ENCODE data around the gene MDH1B. TPM values are rescaled to one million over a fixed set of nuclear protein-coding genes. Genes with fewer than 3 reads are reported as not detected.

MDH1B gene
- total RNA-seq, 4 donors from 2014 or later: 0.13 to 1.6 (median 0.49) TPM

- ATAC-seq (no peak), DNase-seq (no peak)
- TF ChIP-seq, protein P1, sequence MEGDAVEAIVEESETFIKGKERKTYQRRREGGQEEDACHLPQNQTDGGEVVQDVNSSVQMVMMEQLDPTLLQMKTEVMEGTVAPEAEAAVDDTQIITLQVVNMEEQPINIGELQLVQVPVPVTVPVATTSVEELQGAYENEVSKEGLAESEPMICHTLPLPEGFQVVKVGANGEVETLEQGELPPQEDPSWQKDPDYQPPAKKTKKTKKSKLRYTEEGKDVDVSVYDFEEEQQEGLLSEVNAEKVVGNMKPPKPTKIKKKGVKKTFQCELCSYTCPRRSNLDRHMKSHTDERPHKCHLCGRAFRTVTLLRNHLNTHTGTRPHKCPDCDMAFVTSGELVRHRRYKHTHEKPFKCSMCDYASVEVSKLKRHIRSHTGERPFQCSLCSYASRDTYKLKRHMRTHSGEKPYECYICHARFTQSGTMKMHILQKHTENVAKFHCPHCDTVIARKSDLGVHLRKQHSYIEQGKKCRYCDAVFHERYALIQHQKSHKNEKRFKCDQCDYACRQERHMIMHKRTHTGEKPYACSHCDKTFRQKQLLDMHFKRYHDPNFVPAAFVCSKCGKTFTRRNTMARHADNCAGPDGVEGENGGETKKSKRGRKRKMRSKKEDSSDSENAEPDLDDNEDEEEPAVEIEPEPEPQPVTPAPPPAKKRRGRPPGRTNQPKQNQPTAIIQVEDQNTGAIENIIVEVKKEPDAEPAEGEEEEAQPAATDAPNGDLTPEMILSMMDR (IDR thresholded peaks at IDR 0.05 in 4 of 5, conservative IDR thresholded peaks at IDR 0.05 in 1 of 5): no peak
- TF ChIP-seq POLR2A (IDR thresholded peaks at IDR 0.05): no peak
- intact Hi-C loops (cut with DNase I; ENCODE audit: low total_unique reads) (loop anchor here (1.0 to 5.0 kb wide), 2 partner anchors 89 to 782 kb away; no protein-coding TSS in a partner anchor), in situ Hi-C loops (cut with MboI; ENCODE audit: low sequenced_read_pairs in 4 of 4) (loop anchor here (5.0 kb wide), 2 partner anchors 779 to 784 kb away; no protein-coding TSS in a partner anchor)
- no peaks in the 10 kb centered on the region for H3K9me3 ChIP-seq
- no peak overlapping the region for H3K27ac ChIP-seq
- H3K36me3 ChIP-seq: no peaks in the 10 kb centered on the region
- no peaks in the 10 kb centered on the region for H3K4me1 ChIP-seq
- no peak overlapping the region for H3K4me3 ChIP-seq
- peaks cover 0 to 3% (median 0%) of the 10 kb centered on the region in 3 donors for H3K27me3 ChIP-seq
Measured at GRCh38 chr2:206692971-206693370, 72.2 kb downstream of the MDH1B start.

DNA sequence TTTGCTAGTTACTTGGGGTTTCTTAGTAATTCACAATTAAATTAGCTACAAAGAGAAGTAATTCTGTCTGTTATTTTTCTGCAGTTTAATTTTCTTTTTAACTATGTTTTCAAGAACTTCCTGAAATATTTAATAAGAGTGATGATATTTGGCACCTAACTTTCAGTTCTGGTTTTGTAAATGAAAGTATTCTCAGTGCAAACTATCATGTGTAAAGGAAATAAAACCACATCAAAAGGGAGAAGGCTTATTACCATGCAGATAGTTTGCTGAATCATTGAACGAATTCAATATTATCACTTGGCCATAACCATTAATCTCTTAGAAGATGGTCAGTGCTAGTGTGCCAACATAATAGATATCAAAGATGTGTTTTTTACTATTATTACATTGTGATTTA, 76.1 kb downstream of the MDH1B start:
- in situ Hi-C loops (cut with MboI; ENCODE audit: low sequenced_read_pairs in 4 of 4): no loop called here
- no peaks in the 10 kb centered on the region for H3K9me3 ChIP-seq
- no peaks in the 10 kb centered on the region for H3K36me3 ChIP-seq
- no peak overlapping the region for H3K27ac ChIP-seq
- TF ChIP-seq, protein P1 (IDR thresholded peaks at IDR 0.05 in 4 of 5, conservative IDR thresholded peaks at IDR 0.05 in 1 of 5): no peak
- no peak for TF ChIP-seq POLR2A (IDR thresholded peaks at IDR 0.05)
- intact Hi-C loops (cut with DNase I; ENCODE audit: low total_unique reads): no loop called here
- ATAC-seq (no peak), DNase-seq (no peak)
- no peak overlapping the region for H3K4me3 ChIP-seq
- H3K27me3 ChIP-seq: peaks cover 0 to 3% (median 0%) of the 10 kb centered on the region in 3 donors
- H3K4me1 ChIP-seq: no peaks in the 10 kb centered on the region

DNA sequence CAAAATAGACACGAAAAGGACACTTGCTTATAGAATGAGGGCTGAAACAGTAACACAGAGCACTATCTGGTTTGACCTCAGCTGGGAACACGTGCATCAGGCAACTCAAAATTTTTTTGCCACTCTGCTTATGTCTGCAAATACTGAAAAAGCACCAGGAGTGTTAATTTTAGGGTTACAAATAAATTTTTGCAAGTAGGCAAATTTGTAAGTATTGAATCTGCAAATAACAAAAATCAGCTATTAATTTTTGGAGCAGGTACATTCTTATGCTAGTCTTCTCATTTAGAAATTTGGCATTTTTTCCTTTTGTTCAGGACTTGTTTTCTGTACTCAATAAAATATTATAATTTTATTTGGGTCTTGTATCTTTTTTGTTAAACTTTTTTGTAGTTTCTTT, 76.7 kb downstream of the MDH1B start:
- ATAC-seq (no peak), DNase-seq (no peak)
- Histone ChIP-seq H3K27ac (no peak overlapping the region), H3K4me3 (no peak overlapping the region), H3K9me3 (no peaks in the 10 kb centered on the region), H3K27me3 (peaks cover 0 to 3% (median 0%) of the 10 kb centered on the region in 3 donors), H3K4me1 (no peaks in the 10 kb centered on the region), H3K36me3 (no peaks in the 10 kb centered on the region)
- intact Hi-C loops (cut with DNase I; ENCODE audit: low total_unique reads): no loop called here
- in situ Hi-C loops (cut with MboI; ENCODE audit: low sequenced_read_pairs in 4 of 4): no loop called here
- TF ChIP-seq POLR2A (IDR thresholded peaks at IDR 0.05): no peak
- TF ChIP-seq, protein P1 (IDR thresholded peaks at IDR 0.05 in 4 of 5, conservative IDR thresholded peaks at IDR 0.05 in 1 of 5): no peak

Small RNA genes within 50 kb of the gene (microRNA-seq; reads per million reads assigned to microRNA genes)
- 0 reads per million in 2 donors for gene MIR3130-1 (ENCODE audit: borderline replicate concordance in 2 of 2)
- 0 reads per million in 2 donors for gene MIR3130-2 (ENCODE audit: borderline replicate concordance in 2 of 2)

Other genes with a start within 250 kb of the MDH1B start
- not detected for gene FAM237A, start 122.8 kb downstream of the MDH1B start, total RNA-seq
- gene DYTN, start 46.9 kb downstream of the MDH1B start, total RNA-seq: not detected
- 10 to 100 TPM; 42.9 to 68.6 (median 54.9) TPM for gene FASTKD2, start 278 bp upstream of the MDH1B start, total RNA-seq
- gene CPO, start 174.2 kb upstream of the MDH1B start, total RNA-seq: 1 to 10 TPM in 1 of 4 donors, under 1 TPM in 3; 0.26 to 1.1 (median 0.48) TPM

Measured in gastrocnemius medialis (tissue), 4 donors.